ENCODE data around the gene PDE9A. TPM values are rescaled to one million over a fixed set of nuclear protein-coding genes. Genes with fewer than 3 reads are reported as not detected.

PDE9A gene
- polyA plus RNA-seq, 1 donor: 7.8 TPM

DNA sequence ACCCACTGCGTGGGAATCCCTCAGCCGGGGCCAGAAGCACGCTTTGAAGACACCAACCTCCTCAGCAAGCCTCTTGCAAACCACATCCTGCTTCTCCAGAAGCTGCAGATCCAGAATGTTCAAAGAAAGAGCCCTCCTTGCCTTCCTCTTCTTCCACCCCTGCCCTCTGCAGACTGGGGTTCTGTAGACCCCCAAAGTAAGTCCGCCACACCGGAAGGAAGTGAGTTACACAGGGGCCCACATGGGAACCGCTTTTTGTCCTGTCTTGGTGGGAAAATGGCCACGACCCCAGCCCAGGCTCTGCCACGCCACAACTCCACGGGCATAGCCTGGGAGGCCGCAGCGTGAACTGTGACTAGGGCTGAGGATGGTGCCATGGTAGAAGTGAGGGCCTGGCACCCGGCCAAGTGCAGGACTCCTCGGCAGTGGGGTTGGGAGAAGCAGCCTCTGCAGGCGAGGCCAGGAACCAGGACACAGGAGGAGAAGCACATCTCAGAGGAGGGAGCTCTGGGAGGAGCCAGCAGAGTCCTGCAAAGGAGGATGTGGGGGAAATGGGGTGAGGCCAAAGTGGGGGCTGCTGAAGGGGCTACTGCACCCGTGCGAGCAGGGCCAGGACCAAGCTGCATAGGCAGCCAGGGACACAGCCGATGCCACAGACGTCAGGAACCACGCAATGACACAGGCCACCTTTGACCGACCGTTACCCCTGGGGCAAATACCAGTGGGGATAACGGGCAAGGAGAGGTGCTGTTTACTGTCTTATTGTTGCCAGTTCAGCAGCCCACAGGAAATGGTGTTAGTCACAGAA is 30.9 kb downstream of the PDE9A start:
- DNase-seq (ENCODE audit: low read depth): no peak

DNA sequence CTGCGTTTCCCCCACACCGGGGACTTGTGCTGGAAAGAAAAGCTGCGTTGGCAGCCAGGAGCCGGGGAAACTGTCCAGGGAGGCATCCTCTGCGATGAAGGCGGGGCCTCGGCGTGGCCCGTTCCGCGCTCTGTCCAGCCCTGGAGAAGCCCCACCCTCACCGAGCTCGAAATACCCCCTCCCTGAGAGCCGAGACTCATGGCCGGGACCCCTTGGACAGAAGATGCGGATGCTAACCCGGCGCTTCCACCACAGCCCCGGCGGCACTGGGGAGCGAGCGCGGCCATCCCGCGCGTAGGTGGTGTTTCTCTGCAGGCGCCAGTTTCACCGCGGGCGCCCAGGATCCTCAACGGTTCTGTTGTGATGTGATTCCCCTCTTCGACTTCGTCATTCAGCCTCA is 31.6 kb downstream of the PDE9A start:
- no peak for DNase-seq (ENCODE audit: low read depth)

DNA sequence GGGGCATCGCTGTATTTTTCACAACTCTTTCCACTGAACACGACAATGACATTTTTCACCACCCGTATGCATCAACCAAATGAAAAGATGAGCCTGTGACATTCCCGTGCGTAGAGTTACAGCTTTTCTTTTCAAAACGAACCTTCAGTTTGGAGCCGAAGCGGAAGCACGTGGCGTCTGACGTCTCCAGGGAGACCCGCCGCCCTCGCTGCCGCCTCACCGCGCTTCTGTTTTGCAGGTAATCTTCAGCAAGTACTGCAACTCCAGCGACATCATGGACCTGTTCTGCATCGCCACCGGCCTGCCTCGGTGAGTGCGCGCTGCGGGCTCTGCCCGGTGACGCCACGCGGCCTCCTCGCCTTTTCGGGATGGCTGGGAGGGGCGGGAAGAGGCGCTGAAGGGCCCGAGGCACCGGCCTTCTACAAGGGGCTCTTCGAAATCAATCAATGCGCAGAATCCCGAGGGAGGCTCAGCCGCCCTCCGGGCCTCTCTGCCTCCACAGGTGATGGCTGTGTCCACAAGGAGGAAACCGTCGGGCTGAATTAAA is 32.6 kb downstream of the PDE9A start:
- no peak for DNase-seq (ENCODE audit: low read depth)

DNA sequence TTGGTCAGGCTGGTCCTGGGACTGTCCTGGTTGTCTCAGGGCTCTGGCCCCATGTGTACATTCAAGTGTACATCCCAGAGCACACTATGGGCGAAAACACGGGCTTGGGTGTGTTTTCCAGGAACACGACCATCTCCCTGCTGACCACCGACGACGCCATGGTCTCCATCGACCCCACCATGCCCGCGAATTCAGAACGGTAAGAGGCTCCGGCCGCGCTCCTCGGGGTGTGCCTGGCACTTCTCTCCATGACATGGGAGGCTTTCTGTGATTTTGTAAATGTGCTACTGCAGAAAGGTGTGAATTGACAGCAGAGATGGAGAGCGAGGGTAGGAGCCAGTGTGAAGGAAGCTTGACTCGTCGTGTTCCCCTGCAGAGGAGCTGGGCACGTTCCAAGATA is 34.4 kb downstream of the PDE9A start:
- no peak for DNase-seq (ENCODE audit: low read depth)

DNA sequence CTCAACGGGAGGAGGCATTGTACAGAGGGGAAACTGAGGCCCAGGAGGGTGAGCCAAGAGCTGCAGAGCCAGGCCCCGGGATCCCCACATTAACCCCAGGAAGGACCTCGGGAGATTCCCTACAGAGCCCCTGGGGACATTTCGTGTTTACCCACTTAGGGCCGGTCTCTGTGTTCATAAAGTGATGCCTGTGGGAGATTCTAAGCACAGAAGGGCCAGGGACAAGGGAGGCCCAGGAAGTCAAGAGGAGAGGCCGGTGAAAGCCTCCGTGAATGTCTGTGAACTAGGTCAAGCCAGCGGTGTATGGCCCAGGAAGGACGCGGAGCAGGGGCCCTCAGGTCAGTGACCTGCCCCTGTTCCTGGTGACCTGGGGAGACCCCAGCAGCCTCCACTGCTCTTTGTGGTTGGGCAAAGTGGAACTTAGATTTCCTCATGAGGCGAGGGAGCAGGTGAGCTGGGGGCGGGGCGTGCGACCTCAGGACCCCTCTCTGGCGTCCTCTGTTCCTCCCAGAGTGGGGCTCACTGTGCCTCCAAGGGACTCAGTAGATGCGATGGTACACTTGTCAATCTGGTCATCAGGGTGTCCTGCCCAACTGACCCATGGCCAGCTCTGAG is 34.9 kb downstream of the PDE9A start:
- no peak for DNase-seq (ENCODE audit: low read depth)

DNA sequence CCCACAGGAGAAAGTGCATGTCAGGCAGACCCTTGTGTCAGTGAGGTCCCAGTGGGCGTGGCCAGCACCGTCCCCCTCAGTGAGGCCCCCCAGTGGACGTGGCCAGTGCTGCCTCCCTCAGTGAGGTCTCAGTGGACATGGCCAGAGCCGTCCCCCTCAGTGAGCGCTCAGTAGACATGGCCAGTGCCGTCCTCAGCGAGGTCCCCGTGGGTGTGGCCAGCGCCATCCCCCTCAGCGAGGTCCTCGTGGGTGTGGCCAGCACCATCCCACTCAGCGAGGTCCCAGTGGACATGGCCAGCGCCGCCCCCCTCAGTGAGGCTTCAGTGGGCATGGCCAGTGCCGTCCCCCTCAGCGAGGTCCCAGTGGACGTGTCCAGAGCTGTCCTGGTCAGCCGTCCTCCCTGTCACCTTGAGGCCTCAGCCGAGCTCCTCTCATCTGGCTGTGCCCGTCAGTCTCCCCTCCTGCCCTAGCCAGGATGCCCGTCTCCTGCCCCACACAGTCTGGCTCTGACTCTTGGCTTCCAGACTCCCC is 35.5 kb downstream of the PDE9A start:
- DNase-seq (ENCODE audit: low read depth): no peak

DNA sequence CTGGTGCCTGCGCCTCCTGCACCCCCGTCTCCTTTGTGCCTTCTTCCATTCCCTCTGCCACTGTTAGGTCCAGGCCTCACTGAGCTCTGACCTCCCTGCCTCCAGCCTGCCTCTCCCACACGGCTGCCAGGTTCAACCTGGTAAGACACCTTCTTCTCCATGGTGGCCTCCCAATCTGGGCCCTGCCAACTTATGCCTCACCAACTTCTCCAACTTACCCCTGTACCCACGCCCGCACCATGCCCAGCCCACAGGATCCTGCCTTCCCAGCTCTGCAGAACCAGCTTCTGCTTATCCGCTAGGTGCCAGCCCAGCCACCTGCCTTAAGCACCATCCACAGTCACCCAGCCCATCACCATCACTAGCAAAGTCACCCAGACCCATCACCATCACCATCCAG is 37.2 kb downstream of the PDE9A start:
- DNase-seq (ENCODE audit: low read depth): no peak

DNA sequence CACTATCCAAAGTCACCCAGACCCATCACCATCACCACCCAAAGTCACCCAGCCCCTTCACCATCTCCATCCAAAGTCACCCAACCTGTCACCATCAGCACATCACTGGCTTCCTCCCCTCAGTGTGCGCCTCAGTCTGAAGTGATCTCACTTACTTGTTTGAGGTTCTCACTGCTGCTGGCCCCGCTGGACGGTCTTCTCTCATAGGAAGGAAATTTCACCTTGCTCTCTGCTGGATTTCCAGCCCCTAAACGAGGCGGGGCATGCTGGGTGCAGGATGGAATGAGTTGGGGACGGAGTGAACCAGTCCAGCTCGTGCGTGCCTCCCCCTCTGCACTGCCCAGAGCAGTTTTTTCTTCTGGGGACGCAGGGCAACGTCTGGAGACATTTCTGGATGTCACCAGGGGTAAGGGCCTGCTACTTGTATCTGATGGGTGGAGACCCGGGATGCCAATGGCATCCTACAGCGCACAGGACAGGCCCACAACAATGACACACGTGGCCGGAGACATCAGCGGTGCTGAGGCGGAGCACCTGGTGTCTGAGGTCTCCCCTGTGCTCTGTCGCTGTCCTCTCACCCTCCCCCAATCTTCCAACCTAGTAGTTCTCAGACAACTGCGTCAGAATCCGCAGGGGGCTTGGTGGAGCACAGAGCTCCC is 38.6 kb downstream of the PDE9A start:
- DNase-seq (ENCODE audit: low read depth): no peak

DNA sequence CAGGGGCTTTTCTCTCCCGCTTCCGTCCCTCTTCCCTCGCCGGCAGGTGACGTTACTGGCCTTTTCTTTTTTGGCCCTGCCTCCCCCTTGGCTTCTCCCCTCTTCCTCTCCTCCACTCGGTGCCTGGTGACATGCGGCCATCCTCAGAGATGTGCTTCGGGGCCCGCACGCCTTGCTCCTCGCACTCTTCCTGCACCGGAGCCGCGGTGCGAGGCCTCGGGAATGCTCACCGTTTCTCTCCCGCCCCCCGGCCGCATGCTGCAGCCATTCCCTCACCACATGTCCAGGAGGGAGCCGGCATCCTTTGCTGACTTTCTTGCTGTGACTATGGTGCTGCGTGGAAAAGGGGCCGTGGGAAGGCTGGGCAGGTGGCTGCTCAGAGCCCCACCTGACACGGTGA is 39.3 kb downstream of the PDE9A start:
- DNase-seq (ENCODE audit: low read depth): no peak

DNA sequence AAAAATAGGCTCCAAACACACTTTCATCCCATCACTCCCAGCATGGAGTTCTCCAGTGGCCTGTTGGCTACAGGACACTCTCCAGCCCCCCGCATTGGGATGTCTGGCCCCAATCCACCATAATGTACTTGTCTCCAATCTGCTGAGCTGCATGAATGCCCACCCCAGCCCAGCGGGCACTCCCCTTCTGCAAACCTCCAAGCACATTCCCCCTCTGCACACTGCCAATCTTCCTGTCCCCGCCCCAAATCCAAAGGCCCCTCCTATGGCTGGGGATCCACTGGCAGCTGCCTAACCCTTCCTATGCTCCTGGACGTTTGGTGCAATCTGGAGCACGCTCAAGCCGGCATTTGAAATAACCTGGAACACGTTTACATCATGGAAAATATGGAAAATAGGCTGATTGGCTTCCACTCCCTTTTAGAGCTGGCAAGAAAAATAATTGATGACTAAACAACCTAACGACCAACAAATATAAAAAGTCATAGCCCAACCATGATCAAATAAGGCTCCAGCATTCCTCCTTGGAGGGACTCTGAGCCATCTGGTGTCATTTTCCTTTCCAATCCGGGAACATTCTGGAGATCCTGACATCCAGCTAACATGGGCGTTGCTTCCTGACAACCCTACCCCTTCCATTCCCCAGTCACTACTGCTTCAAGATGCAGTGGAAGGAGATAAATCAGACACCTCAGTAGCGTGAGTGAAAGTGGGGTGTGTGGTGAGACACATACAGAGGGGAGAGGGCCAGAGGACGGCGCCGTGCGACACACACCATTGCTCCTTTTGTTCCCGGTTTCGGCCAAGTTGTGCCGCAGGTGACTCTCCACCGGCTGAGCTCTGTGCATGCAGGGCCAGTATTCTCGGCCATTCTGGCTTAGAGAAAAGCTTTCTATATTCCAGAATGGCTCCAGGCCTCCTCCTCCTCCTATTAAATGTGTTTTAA is 41.6 kb downstream of the PDE9A start:
- no peak for DNase-seq (ENCODE audit: low read depth)

DNA sequence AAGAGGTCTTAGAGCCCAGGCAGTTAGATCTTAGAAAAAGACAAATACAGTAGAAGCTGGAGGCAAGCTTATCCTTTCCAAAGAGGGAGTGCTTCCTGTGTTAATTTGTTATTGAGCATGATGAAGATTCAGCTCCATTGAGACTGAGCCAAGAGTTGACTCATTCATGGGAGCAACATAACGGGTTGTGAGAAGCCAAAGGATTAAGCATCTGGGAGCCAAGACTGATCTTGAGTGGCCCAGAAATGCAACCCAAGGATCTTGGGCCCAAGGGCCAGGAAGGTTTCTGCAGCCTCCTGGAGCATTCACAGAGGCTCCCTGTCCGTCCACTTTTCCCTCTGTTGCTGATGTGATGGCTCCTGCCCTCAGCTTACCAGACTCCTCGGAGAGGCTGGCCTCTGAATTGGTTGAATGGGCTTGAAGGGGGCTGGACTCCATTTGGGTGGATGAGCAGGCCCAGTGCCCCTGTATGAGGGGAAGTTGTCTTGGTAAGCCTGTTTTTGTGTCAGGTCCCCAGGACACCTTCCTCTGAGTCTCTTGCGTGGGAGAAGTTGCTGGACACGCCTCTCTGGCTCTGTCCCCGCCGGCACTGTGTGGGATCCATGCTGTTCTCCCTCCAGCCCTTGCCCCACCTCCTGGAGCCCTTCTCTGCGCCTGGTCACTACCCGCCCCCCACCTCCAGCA is 42.4 kb downstream of the PDE9A start:
- DNase-seq (ENCODE audit: low read depth): no peak

DNA sequence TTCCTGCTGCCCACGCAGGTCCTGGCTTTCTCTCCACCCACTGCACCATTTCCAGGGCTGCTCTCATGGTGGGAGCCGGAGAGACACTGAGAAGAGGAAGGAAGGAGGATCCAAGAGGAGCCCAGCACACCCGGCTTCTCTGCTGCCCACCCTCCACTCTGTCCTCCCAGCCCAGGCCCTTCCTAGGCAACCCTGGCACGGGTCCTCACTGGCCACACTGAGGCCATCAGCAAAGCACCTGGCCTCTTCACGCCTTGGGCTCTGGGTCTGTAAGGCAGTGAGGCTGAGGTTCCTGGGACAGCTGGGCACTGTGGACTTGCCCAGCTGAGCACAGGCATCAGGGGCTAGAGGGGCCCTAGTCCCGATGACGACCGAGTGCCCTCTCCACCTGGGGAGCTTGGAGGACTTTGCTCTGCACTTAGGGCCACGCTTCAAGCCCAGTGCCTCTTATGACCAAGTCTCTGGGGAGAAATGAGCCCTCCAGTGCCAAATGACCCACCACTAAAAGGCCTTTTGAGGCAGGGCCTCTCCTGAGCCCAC is 43.1 kb downstream of the PDE9A start:
- no peak for DNase-seq (ENCODE audit: low read depth)

DNA sequence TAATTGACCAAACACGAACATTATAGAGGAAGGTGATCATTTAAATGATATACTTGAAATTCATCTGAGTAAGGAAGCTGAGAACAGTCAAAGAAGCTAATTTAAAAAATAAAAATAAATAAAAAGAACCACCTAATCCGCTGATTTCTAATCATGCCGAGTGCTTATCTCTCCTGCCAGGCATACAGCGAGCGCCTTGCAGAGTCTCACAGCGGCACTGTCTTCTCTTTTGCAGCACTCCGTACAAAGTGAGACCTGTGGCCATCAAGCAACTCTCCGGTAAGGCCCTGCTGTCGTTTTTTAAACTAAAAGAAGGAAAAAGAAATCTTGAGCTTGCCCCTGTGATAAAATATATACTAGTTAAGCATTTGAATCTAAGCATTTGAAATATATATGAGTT is 45.3 kb downstream of the PDE9A start:
- no peak for DNase-seq (ENCODE audit: low read depth)

DNA sequence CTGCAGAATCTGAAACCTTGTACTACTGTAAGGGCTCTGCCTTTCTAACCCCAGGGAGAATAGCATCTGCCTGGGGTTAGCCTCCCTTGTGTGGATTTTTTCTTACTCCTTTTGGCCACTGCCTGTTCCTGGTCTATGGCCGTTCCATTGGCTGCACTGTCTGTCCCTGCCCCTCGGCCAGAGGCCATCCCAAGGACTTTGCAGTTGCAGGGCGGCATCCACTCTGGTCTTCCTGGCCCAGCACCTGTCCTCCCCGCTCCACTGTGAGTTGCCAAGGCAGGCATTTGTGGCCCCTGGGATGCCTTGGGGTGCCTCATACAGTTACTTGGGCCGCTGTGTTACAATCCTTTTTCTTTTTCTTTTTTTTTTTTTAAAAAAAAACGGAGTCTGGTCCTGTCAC is 45.8 kb downstream of the PDE9A start:
- no peak for DNase-seq (ENCODE audit: low read depth)

DNA sequence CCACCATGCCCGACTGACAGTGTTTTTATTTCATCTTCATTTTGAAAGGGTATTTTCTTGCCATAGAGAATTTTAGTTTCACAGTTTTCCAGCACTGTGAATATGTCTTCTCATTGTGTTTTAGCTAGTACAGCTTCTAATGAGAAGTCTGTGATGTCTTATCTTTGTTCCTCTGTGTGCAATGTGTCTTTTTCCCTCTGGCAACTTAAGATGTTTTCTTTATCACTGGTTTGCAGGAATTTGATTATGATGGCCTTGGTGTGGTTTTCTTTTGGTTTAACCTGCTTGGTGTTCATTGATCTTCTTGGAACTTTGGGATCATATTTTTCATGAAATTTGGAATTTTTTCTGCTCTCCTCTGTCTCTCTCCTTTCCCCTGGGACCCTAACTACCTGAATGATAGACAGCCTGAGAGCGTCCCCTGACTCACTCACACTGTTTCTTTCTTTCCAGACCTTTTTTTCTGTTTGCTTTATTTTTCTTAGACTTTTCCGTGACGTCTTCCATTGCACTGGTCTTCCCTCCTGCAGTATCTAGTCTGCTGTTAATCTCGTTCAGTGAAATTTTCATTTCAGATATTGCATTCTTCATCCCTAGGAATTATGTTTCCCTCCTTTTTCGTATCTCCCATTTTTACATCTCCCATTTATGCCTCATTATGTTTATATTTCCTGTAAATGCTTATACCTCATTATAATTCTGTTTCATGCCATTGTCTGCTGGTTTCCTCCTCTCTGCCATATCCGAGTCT is 48.5 kb downstream of the PDE9A start:
- no peak for DNase-seq (ENCODE audit: low read depth)

DNA sequence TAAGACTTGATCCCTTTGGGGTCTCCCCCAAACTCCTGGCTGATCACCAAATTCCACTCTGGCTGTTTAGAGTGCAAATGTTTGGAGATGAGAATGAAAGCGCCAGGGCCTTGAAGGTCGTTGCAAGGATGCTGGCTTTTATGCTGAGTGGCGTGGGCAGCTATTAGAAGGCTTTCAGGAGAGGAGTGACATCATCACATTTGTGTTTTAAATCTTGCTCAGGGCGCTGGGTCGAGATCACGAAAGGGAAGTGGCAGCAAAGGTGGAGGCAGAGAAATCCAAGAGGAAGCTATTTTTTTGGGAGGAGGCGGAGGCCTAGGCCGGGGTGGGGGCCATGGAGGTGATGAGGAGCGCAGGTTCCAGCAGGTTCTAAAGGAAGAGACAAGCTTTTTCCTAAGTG is 49.3 kb downstream of the PDE9A start:
- DNase-seq (ENCODE audit: low read depth): no peak

DNA sequence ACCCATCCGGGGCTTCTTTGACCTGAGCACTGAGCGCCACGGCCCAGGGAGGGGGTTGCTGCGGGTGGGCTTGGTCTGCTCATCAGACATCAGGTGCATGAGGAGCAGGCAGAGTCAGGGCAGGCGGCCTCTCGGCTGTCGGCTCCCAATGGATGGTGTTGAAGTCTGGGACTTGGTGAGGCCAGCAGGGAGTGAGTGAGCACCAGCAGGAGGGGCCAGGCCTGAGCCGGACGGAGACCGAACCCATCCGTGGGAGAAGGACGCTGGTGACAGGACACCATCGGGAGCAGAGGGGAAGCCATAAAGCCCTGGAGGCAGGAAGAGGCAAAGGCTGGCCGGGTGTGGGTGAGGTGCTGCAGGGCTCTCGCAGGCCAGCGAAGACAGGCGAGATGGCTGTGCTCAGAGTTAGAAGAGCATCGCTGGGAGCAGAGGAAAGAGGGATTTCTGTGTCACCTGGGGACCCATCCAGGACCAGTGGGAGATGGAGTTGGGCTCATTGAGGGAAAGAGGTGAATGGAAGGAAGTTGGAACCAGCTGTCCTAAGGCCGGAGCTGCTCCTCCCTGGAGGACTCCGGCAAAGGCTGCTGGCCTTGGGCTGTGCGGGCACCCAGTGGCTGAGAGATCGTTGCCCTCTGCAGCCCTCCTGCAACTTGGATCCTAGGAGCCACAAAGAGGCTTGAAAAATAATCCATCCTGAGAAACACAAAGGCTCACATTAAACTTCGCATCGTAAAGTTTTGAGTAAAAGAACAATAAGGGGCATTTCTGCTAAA is 49.9 kb downstream of the PDE9A start:
- no peak for DNase-seq (ENCODE audit: low read depth)

DNA sequence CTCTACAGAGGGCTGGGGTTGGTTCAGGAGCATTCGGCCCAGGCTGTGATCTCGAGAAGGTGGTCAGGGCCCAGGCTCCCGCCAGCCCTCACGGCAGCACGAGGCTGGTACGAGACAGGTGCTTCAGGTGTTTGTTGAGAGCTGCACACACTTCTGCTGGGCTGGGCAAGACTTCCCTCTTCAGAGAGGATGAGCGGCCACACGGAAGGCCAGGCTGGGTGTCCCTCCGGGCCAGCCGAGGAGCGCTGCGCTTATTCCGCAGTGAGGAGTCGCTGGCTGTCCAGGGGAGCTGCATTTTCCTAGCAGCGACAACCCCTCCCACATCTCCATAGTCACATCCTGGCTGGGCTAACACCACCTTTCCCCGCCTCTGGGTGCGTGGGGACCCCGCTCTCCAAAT is 50.5 kb downstream of the PDE9A start:
- no peak for DNase-seq (ENCODE audit: low read depth)

DNA sequence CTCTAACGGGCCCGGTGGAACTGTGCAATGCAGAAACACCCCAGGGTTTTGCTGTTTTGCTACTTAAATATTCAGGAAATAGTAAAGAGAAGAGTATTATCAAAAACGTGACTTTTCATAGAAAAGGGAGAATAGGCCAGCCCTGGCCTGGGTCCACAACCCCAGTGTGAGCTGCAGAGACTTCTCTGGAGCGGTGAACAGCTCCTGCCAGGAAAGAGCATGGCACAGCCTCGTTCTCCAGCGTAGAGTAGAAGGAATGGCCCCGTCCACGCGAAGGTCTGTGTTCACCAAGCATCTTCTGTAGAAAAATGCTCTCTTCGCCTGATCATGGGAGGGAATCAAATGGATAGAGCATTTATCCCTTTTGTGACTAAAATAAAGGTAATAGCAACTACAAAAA is 51.4 kb downstream of the PDE9A start:
- DNase-seq (ENCODE audit: low read depth): no peak

Data from forelimb muscle (tissue), 1 donor.